Measurements from ENCODE around the gene IL2RA. TPM values are rescaled to one million over a fixed set of nuclear protein-coding genes. Genes with fewer than 3 reads are reported as not detected.
"Not testable (repeated sequence)": the region's sequence is repeated elsewhere in the genome, so short reads cannot be mapped to it uniquely, and the experiment has no call there.

The IL2RA gene
- total RNA-seq, 1 donor from 2014 or later = not detected

DNA sequence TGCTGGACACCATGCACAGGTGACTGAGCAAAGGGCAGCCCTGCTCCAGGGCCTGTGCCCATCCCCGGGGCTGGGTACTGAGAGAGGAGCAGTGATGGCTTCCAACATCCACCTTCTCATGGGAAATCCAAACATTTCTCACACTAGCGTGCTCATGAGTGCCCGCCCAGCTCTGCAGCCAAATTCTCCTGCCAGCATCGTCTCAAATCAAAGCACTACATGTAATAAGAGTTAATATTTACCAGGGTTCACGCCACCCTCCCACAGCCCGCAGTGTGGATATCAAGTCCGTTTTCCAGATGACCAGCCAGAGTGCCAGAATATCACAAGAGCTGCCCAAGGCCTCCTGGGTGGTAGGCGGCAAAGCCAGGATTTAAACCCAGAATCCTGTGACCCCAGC lies 96.9 kb downstream of the IL2RA start:
- no peak for DNase-seq (ENCODE audit: low read depth)
- no peak for TF ChIP-seq CTCF (IDR thresholded peaks at IDR 0.05; ENCODE audit: insufficient read depth, low read length, poor library complexity, severe bottlenecking)
- Histone ChIP-seq H3K36me3 (ENCODE audit: control insufficient read depth, insufficient read depth, low read length) (no peaks in the 10 kb centered on the region), H3K27me3 (ENCODE audit: control insufficient read depth, insufficient read depth, low read length) (no peaks in the 10 kb centered on the region), H3K4me3 (ENCODE audit: low read depth, low read length) (no peak overlapping the region)

DNA sequence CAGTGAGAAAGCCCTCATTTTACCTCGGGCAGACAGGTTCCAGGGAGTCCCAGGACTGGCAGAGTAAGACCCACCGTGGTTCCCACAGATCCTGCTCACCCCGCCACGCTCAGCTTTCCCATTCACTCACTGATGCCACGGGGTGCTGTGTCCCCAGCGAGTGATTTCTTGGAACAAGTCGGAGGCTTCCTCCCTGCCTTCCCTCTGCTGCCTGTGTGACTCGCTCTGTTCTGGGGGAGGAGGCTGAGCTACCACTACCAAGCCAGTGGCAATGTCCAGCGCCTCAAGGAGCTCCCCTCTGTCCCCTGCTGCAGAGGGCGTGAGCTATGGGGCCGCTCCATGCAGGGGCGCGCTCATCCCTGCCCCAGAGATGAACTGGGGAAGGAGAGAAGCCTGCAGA lies 97.4 kb downstream of the IL2RA start:
- no peaks in the 10 kb centered on the region for H3K36me3 ChIP-seq (ENCODE audit: control insufficient read depth, insufficient read depth, low read length)
- TF ChIP-seq CTCF (IDR thresholded peaks at IDR 0.05; ENCODE audit: insufficient read depth, low read length, poor library complexity, severe bottlenecking) = no peak
- DNase-seq (ENCODE audit: low read depth) = no peak
- H3K27me3 ChIP-seq (ENCODE audit: control insufficient read depth, insufficient read depth, low read length) = no peaks in the 10 kb centered on the region
- H3K4me3 ChIP-seq (ENCODE audit: low read depth, low read length) = no peak overlapping the region

- H3K36me3 ChIP-seq (ENCODE audit: control insufficient read depth, insufficient read depth, low read length) = no peaks in the 10 kb centered on the region
- DNase-seq (ENCODE audit: low read depth) = no peak
- TF ChIP-seq CTCF (IDR thresholded peaks at IDR 0.05; ENCODE audit: insufficient read depth, low read length, poor library complexity, severe bottlenecking) = no peak
- no peaks in the 10 kb centered on the region for H3K27me3 ChIP-seq (ENCODE audit: control insufficient read depth, insufficient read depth, low read length)
- H3K4me3 ChIP-seq (ENCODE audit: low read depth, low read length) = no peak overlapping the region
Observed at GRCh38 chr10:5963591-5963990, 98.6 kb downstream of the IL2RA start.

- Histone ChIP-seq H3K4me3 (ENCODE audit: low read depth, low read length) (no peak overlapping the region), H3K27me3 (ENCODE audit: control insufficient read depth, insufficient read depth, low read length) (no peaks in the 10 kb centered on the region), H3K36me3 (ENCODE audit: control insufficient read depth, insufficient read depth, low read length) (no peaks in the 10 kb centered on the region)
- no peak for TF ChIP-seq CTCF (IDR thresholded peaks at IDR 0.05; ENCODE audit: insufficient read depth, low read length, poor library complexity, severe bottlenecking)
- no peak for DNase-seq (ENCODE audit: low read depth)
Observed at GRCh38 chr10:5963071-5963470, 99.1 kb downstream of the IL2RA start.

DNA sequence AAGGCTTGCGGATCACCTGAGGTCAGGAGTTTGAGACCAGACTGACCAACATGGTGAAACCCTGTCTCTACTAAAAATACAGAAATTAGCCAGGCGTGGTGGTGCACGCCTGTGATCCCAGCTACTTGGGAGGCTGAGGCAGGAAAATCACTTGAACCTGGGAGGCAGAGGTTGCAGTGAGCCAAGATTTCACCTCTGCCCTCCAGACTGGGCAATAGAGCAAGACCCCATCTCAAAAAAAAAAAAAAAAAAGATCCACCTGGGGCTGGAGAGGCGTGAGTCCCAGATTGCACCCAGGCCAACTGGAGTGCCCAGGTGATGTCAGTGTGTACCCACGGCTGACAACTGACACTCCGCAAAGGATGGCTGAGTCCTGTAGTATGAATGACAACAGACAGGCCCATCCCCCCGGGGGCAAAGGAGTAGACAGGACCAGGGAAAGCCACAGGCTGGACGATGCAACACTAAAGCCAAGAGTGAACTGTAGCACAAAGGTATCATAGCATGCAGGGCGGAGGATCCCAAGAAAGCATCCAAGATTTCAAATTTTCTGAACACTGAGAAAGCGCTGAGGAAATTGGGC lies 99.7 kb downstream of the IL2RA start:
- DNase-seq (ENCODE audit: low read depth); H3K27me3 ChIP-seq (ENCODE audit: control insufficient read depth, insufficient read depth, low read length); H3K36me3 ChIP-seq (ENCODE audit: control insufficient read depth, insufficient read depth, low read length); H3K4me3 ChIP-seq (ENCODE audit: low read depth, low read length): not testable (repeated sequence)

DNA sequence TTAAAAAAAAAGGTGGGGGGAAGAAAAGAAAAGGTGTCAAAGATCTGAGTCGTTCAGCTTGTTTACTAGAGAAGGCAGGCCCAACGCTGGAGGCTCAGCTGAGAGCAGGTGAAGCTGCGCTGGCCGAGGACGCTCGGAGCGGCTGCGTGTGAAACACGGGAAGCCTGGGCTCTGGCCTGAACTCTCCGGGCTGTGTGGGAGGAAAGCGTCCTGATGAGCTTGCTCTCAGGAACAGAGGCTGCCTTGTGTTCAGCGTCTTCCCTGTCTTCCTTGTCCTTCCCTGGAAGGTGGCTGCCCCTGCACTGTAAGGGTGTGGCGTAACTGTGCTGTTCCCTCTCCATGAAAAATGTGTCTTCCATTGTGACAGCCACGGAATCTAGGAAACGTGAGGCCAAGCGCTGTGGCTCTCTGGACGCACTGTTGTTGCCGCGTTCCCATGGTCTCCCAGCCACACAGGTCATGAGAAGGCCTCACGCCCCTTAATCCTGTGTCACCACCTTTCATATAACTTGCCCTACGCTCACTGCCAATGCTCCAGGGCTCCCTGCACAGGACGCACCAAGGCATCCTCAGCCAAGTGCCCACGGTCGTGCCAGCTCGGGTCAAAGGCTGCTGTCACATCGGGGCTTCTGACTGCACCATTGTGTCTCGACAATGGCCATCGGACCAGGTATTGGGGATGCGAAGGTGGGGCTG lies 100.6 kb downstream of the IL2RA start:
- no peak overlapping the region for H3K4me3 ChIP-seq (ENCODE audit: low read depth, low read length)
- H3K36me3 ChIP-seq (ENCODE audit: control insufficient read depth, insufficient read depth, low read length) = no peaks in the 10 kb centered on the region
- DNase-seq (ENCODE audit: low read depth) = no peak
- TF ChIP-seq CTCF (IDR thresholded peaks at IDR 0.05; ENCODE audit: insufficient read depth, low read length, poor library complexity, severe bottlenecking) = no peak
- H3K27me3 ChIP-seq (ENCODE audit: control insufficient read depth, insufficient read depth, low read length) = no peaks in the 10 kb centered on the region

GRCh38 chr10:5960973-5961275 lies 101.2 kb downstream of the IL2RA start:
- not testable (repeated sequence) for H3K4me3 ChIP-seq (ENCODE audit: low read depth, low read length); DNase-seq (ENCODE audit: low read depth); H3K27me3 ChIP-seq (ENCODE audit: control insufficient read depth, insufficient read depth, low read length); H3K36me3 ChIP-seq (ENCODE audit: control insufficient read depth, insufficient read depth, low read length)
